Stimulated activated CD4-positive, alpha-beta T cell treated with anti-CD3 and anti-CD28 coated beads, Interleukin-1b, Interleukin-23, amount 100 ng/mL, for 1 hour (primary cell): Measurements from ENCODE around the gene NCAM1.
A peak's percentile ranks its signal among the peaks of the same experiment; 100 is the strongest.

ENCODE experiments used
- DNase-seq, 2 donors: peaks; one replicate each; pipeline ENCODE4 v3.0.0-alpha.2; 2020; ENCODE audit warnings: low read depth in 2 of 2

NCAM1 gene

DNA sequence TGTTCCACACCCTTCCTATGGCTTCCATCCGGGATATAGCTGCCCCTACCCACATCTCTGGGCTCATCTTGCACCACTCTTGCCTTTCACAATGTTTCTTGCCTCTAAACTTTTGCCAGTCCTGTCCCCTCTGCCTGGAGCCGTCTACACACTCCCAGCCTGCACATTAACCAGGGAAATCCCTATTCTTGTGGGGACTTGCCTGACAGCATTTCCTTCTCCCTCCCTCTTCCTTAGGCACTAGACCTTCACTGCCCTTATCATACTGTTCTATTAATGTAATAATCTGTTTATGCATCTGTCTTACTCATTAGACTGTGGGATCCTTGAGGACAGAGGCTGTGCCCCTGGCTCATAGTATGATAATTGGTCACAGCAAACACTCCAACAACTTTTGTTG is 347.4 kb downstream of the NCAM1 start:
- no peak for DNase-seq

DNA sequence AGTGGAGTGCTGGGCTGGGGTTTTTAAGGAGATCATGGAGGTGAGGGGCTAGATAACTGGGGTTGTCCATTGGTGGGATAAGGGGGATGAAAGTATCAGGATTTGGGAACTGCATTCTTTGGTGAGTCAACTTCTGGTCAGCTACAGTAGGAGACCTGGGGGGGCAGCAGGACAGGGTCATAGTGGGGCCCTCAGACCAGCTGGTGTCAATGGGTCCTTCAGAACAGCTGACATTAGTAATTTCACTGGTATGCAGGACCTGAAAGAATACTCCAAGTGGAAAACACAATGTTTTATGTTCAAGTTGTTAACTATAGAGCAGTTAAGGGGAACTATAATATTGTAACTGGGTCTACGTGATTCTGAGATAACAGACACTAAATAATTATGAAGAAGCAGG is 350.3 kb downstream of the NCAM1 start:
- DNase-seq, result no peak

GRCh38 chr11:113313601-113314000 is 352.4 kb downstream of the NCAM1 start:
- DNase-seq, result no peak

DNA sequence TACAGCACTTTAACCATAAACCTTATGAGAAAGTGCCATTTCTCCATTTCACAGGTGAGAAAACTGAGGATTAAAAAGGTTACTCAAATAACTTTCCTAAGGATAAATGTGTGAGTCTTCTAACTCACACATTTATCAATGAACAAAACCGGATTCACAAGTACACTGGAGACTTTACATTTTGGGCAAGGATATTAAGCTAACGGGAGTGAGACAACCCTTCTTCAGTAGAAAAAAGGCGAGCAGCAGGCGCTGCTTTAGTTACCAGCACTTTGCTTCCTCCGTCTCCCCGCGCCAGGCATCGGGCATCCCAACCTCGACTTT is 352.8 kb downstream of the NCAM1 start:
- no peak for DNase-seq

- peak; percentile 80 to 90 for DNase-seq
Observed at GRCh38 chr11:113314389-113315301, 353.4 kb downstream of the NCAM1 start, which contains the start of gene TTC12. TTC12 (plus strand) TSS chr11:113314583; CDS start chr11:113316258, 1,675 bp downstream.

GRCh38 chr11:113315811-113316210 is 354.6 kb downstream of the NCAM1 start:
- DNase-seq, result no peak

- no peak for DNase-seq
Observed at GRCh38 chr11:113316256-113316655, 355.0 kb downstream of the NCAM1 start.

- no peak for DNase-seq
Observed at GRCh38 chr11:113317339-113317738, 356.1 kb downstream of the NCAM1 start.

- DNase-seq, result no peak
Observed at GRCh38 chr11:113319085-113319484, 357.9 kb downstream of the NCAM1 start.

DNA sequence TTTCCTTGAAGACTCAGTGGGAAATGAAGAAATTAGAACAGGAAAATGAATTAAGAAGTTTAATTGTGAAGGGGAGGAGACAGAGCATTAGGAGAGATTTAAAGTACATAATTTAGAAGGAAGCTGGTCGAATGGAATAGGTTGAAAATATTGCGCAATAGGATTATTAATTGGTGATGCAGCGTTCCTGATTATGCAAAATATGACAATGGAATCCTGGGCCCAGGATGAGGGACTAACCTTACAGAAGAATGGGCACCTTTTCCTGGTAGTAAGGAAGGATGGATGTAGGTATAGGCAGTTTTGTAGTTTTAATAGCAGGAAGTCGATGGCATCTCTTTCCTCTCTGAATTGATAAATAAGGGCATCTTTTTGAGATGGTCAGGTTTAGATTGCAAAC is 360.9 kb downstream of the NCAM1 start:
- no peak for DNase-seq

DNA sequence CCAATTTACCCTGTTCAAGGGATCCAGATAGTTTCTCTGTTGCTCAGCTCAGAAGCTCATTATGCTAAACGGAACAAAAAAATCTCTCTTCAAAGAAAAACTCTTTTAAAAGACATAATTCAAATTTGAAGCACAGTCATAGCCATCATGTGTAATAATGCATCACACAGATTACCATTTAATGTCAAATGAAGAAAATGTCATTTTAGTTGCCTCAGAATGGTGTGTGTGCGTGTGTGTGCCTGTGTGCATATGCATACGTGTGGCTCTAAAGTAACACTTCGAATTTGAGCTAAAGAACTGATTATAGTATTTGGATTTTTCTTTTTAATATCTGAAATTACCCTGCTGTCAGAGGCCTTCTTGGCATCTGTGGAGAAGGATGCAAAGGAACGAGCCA is 363.0 kb downstream of the NCAM1 start:
- DNase-seq, result no peak
